ENCODE measurements around the gene CDR2L. TPM values are rescaled to one million over a fixed set of nuclear protein-coding genes. Genes with fewer than 3 reads are reported as not detected.

CDR2L gene
- total and polyA plus RNA-seq, 3 donors from 2014 or later, result 16.6 to 39.6 (median 39.5) TPM

DNA sequence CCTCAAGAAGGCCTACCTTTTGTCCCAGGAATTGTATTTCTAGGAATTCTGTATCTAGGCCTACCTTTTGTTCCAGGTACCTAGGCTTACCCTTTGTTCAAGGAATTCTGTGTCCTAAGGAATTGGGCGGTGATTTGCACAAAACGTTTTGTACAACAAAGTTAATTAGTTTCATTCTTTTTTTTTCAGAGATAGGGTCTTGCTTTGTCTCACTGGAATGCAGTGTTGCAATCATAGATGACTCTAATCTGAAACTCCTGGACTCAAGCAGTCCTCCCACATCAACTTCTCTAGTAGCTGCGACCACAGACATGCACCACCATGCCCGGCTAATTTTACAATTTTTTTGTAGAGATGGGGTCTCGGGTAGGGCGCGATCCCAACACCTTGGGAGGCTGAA, 7.0 kb downstream of the CDR2L start:
- Histone ChIP-seq H3K36me3 (ENCODE audit: low read depth, missing control alignments) (no peaks in the 10 kb centered on the region), H3K27ac (peak overlapping the region in 1 of 2 donors; percentile 44), H3K4me3 (no peak overlapping the region), H3K27me3 (no peaks in the 10 kb centered on the region), H3K4me1 (peaks cover 16% of the 10 kb centered on the region), H3K9me3 (no peaks in the 10 kb centered on the region)
- WGBS, 2 donors, result 62 to 69% methylated on average over 7 of the region's 7 CpGs
- intact Hi-C loops (cut with DNase I; ENCODE audit: low total_unique reads), result no loop called here
- no peak for TF ChIP-seq CTCF (IDR thresholded peaks at IDR 0.05)
- no peak for TF ChIP-seq POLR2A (IDR thresholded peaks at IDR 0.05)
- no peak for DNase-seq

DNA sequence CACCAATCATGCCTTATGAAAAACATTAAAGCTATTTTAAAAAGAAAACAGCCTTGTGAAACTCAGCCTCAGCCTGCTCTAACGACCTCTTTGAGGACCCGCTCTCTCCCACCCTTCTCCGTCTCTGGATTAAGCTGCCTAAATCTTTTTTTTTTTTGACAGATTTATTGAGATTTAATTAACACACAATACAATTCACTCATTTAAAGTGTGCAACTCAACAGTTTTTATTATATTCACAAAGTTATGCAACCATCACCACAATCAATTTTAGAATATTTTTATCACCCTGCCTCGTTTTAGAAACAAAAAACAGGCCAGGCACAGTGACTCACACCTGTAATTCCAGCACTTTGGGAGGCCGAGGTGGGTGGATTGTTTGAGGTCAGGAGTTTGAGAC, 8.4 kb downstream of the CDR2L start:
- WGBS, 2 donors, result 78 to 84% methylated on average over 5 of the region's 5 CpGs
- Histone ChIP-seq H3K4me1 (peaks cover 16% of the 10 kb centered on the region), H3K4me3 (no peak overlapping the region), H3K36me3 (ENCODE audit: low read depth, missing control alignments) (no peaks in the 10 kb centered on the region), H3K27me3 (no peaks in the 10 kb centered on the region), H3K27ac (no peak overlapping the region), H3K9me3 (no peaks in the 10 kb centered on the region)
- TF ChIP-seq CTCF (IDR thresholded peaks at IDR 0.05), result no peak
- no peak for TF ChIP-seq POLR2A (IDR thresholded peaks at IDR 0.05)
- intact Hi-C loops (cut with DNase I; ENCODE audit: low total_unique reads), result no loop called here
- no peak for DNase-seq

DNA sequence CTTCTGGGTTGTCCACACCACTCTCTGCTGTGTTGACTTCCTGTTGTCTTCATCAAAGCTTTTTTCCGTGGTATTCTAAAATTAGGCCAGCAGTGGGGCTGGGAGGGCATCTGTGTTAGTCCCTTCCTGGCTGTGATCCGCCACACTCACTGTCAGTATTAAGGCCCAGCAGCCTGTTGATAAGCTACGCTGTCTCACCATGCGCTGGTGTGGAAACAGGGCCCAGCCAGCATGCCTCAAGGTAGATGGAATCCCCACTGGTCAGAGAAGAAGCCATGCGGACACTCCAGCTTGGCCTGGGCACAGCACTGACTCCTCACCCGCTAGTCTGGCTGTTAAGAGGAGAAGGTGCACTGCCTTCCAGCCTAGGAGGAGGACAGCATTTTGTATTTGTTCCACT, 11.4 kb downstream of the CDR2L start:
- Histone ChIP-seq H3K9me3 (no peaks in the 10 kb centered on the region), H3K36me3 (ENCODE audit: low read depth, missing control alignments) (no peaks in the 10 kb centered on the region), H3K4me1 (peaks cover 18% of the 10 kb centered on the region), H3K27ac (no peak overlapping the region), H3K27me3 (no peaks in the 10 kb centered on the region), H3K4me3 (no peak overlapping the region)
- intact Hi-C loops (cut with DNase I; ENCODE audit: low total_unique reads), result no loop called here
- WGBS, 2 donors, result 81% methylated on average over 6 of the region's 6 CpGs
- no peak for DNase-seq
- TF ChIP-seq POLR2A (IDR thresholded peaks at IDR 0.05) (no peak), CTCF (IDR thresholded peaks at IDR 0.05) (no peak)

DNA sequence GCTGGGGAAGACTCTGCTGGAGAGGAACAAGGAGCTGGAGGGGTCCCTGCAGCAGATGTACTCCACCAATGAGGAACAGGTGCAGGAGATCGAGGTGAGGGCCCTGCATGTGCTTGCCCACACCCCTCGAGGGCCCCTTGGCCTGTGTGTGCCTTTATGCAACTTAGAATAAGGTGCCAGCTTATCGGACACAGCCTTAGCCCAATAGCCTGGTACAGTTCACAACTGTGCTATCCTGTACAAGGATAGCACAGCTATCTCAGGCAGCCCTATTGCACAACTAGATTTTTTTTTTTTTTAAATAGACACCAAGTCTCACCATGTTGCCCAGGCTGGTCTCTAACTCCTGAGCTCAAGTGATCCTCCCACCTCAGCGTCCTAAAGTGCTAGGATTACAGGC, 12.1 kb downstream of the CDR2L start:
- WGBS, 2 donors, result 83 to 89% methylated on average over 2 to 4 of the region's 4 CpGs
- no peak overlapping the region for H3K4me3 ChIP-seq
- DNase-seq, result no peak
- TF ChIP-seq CTCF (IDR thresholded peaks at IDR 0.05) (no peak), POLR2A (IDR thresholded peaks at IDR 0.05) (no peak)
- H3K27ac ChIP-seq, result no peak overlapping the region
- H3K36me3 ChIP-seq (ENCODE audit: low read depth, missing control alignments), result no peaks in the 10 kb centered on the region
- intact Hi-C loops (cut with DNase I; ENCODE audit: low total_unique reads), result no loop called here
- H3K27me3 ChIP-seq, result no peaks in the 10 kb centered on the region
- H3K4me1 ChIP-seq, result peaks cover 14% of the 10 kb centered on the region
- H3K9me3 ChIP-seq, result no peaks in the 10 kb centered on the region
